Heart right ventricle (tissue), 16 donors: ENCODE results near the gene ST6GALNAC4. TPM values are rescaled to one million over a fixed set of nuclear protein-coding genes. Genes with fewer than 3 reads are reported as not detected.

Experiments used
- ATAC-seq, 8 donors: fragments of 200-7000 bp; cut with Tn5 transposase; one replicate each; pipeline ENCODE4 v1.9.1; 2020; ENCODE audit warnings: mild to moderate bottlenecking in 8 of 8, moderate library complexity in 8 of 8, moderate number of reproducible peaks in 1 of 8
- DNase-seq, 2 donors: peaks; one replicate each; pipeline ENCODE4 v3.0.0-alpha.2; 2020
- H3K27ac ChIP-seq, 10 donors: fragments of 200-600 bp; sonication (generic) in 2 of 10; one replicate each; pipeline versions ENCODE4 v1.5.0 to v1.8.0; 2020 to 2022; ENCODE audit warnings: mild to moderate bottlenecking in 3 of 10
- H3K27me3 ChIP-seq, 7 donors: fragments of 200-600 bp; one replicate each; pipeline ENCODE4 v1.8.0; 2021 to 2022; ENCODE audit warnings: mild to moderate bottlenecking in 2 of 7
- H3K36me3 ChIP-seq, 9 donors: fragments of 200-600 bp; sonication (generic) in 1 of 9; one replicate each; pipeline versions ENCODE4 v1.5.0 to v1.8.0; 2020 to 2022; ENCODE audit warnings: mild to moderate bottlenecking in 2 of 9
- H3K4me1 ChIP-seq, 9 donors: fragments of 200-600 bp; sonication (generic) in 1 of 9; one replicate each; pipeline versions ENCODE4 v1.5.0 to v1.8.0; 2020 to 2022; ENCODE audit warnings: mild to moderate bottlenecking in 4 of 9
- H3K4me3 ChIP-seq, 10 donors: fragments of 200-600 bp; sonication (generic) in 2 of 10; one replicate each; pipeline versions ENCODE4 v1.5.0 to v1.8.0; 2020 to 2022; ENCODE audit warnings: mild to moderate bottlenecking in 7 of 10, moderate library complexity in 2 of 10
- H3K9me3 ChIP-seq, 11 donors: fragments of 200-600 bp in 10 of 11; sonication (generic) in 2 of 11; one replicate each; pipeline versions ENCODE4 v1.5.0 to v1.8.0; 2013 to 2022; ENCODE audit warnings: mild to moderate bottlenecking in 2 of 11, control low read depth in 1 of 11, moderate library complexity in 1 of 11
- CTCF ChIP-seq, 9 donors: fragments of 200-600 bp; sonication (generic) in 2 of 9; IDR thresholded peaks; one replicate each; pipeline versions ENCODE4 v1.5.0 to v1.8.0; 2021 to 2022; ENCODE audit warnings: antibody characterized with exemption in 9 of 9, mild to moderate bottlenecking in 5 of 9, moderate library complexity in 1 of 9
- WGBS, 2 donors: extraction: QIAGEN DNeasy Blood & Tissue Kit; methylation state at CpG; one replicate each; pipeline ENCODE4 v1.1.7; 2013; ENCODE audit warnings: inconsistent platforms in 1 of 2; 5-methylcytosine and 5-hydroxymethylcytosine counted together
- intact Hi-C, 10 donors: fragments of 100-400 bp; cut with DNase I; formaldehyde crosslinking; loops; one replicate each; pipeline versions ENCODE4 v1.11.1 to v1.14.2; 2022
- polyA plus RNA-seq, 2 donors: library from polyadenylated mRNA; stranded (reverse); fragments of 200-250 nt; gene quantifications; one replicate each; pipeline ENCODE4 v1.2.3, GENCODE V29; 2013
- total RNA-seq, 10 donors: library from RNA; stranded (reverse); fragmentation: NEBNext Ultra II Directional in 3 of 10; extraction: Animal tissue kit (Norgen Biotek cat#: 25700) in 3 of 10; gene quantifications; one replicate each; pipeline versions ENCODE4 v1.2.1 to v1.2.4, GENCODE V29; 2021 to 2023
- donor health status: Arrhythmogenic right ventricular cardiomyopathy.
- donor health status: ischemic (EF 13 %, LVEDD 7.1; RV severe dilation, severe dysfunction).
- donor health status: healthy with polysubstance abuse.
- donor health status: DM: no; HTN: yes; CAD: no.
- donor health status: DM: no; HTN: no; CAD: no.
- donor health status: ischemic (EF 25% LVEDD 6.9; RV normal size, moderate dysfunction).
- donor health status: ischemic (EF 25% LVEDD 5.7; RV mildly dilated, moderate dysfunction).
- donor health status: healthy.
- donor health status: DM: yes; HTN: yes; CAD: no.
- donor health status: Ischemic cardiomyopathy.
- donor health status: ischemic (EF 35%, LVEDD 5.7; RV mildly dilated, moderate dysfunction).
- donor health status: nonischemic (EF 11% LVEDD 7.7; RV severe dilation, severe dysfunction).
- donor health status: DM: yes; HTN: yes; CAD: no.
- donor health status: PGD.
- donor health status: ischemic (EF 29% LVEDD 5.4; RV normal size, mild dysfunction).
- donor health status: nonischemic (EF 23%, LVEDD 6.1; RV moderate dilation, normal function).

ST6GALNAC4 gene
- total and polyA plus RNA-seq, 12 donors = 10.8 to 52.9 (median 33.9) TPM

- ATAC-seq (no peak), DNase-seq (no peak)
- Histone ChIP-seq H3K9me3 (no peaks in the 10 kb centered on the region), H3K27me3 (no peaks in the 10 kb centered on the region), H3K36me3 (peaks cover 0 to 45% (median 13%) of the 10 kb centered on the region in 9 donors), H3K27ac (peak overlapping the region in 7 of 10 donors; percentile 22 to 92 (median 84)), H3K4me1 (peaks cover 13 to 69% (median 52%) of the 10 kb centered on the region in 9 donors), H3K4me3 (no peak overlapping the region)
- 89 to 94% methylated on average over 13 of the region's 13 CpGs for whole genome bisulfite sequencing, 2 donors
- intact Hi-C loops = loop anchor here in 3 of 10 donors (5.0 kb wide), 3 partner anchors 39 to 274 kb away; partner anchors contain the start of gene CDK9 (in 3 of the 3)
- no peak for TF ChIP-seq CTCF (IDR thresholded peaks at IDR 0.05)
Observed at GRCh38 chr9:127866535-127866934, 50.3 kb downstream of the ST6GALNAC4 start.

- Histone ChIP-seq H3K9me3 (no peaks in the 10 kb centered on the region), H3K4me3 (no peak overlapping the region), H3K36me3 (peaks cover 0 to 38% (median 6%) of the 10 kb centered on the region in 9 donors), H3K4me1 (peaks cover 19 to 76% (median 58%) of the 10 kb centered on the region in 9 donors), H3K27me3 (no peaks in the 10 kb centered on the region), H3K27ac (peak overlapping the region in 8 of 10 donors; percentile 15 to 99 (median 67))
- TF ChIP-seq CTCF (IDR thresholded peaks at IDR 0.05) = no peak
- intact Hi-C loops = loop anchor here in 3 of 10 donors (5.0 kb wide), 3 partner anchors 39 to 274 kb away; partner anchors contain the start of gene CDK9 (in 3 of the 3)
- WGBS, 2 donors = 82% methylated on average over 19 of the region's 19 CpGs
- DNase-seq (no peak), ATAC-seq (no peak)
Observed at GRCh38 chr9:127865645-127866464, 51.0 kb downstream of the ST6GALNAC4 start.

GRCh38 chr9:127863191-127863621, 53.6 kb downstream of the ST6GALNAC4 start:
- no peak for ATAC-seq
- TF ChIP-seq CTCF (IDR thresholded peaks at IDR 0.05) = no peak
- peaks cover 33 to 80% (median 69%) of the 10 kb centered on the region in 9 donors for H3K4me1 ChIP-seq
- intact Hi-C loops = loop anchor here in 2 of 10 donors (5.0 kb wide), 1 partner anchor 36 kb away; no protein-coding TSS in a partner anchor
- 79 to 86% methylated on average over 13 of the region's 13 CpGs for WGBS, 2 donors
- H3K27ac ChIP-seq = peak overlapping the region; percentile 80 to 99 (median 92)
- peak overlapping the region in 2 of 10 donors; percentile 5 to 15 for H3K4me3 ChIP-seq
- H3K27me3 ChIP-seq = no peaks in the 10 kb centered on the region
- no peaks in the 10 kb centered on the region for H3K9me3 ChIP-seq
- H3K36me3 ChIP-seq = peaks cover 0 to 14% (median 5%) of the 10 kb centered on the region in 9 donors
- DNase-seq = no peak
